ENCODE measurements around the gene RUNX1. TPM values are rescaled to one million over a fixed set of nuclear protein-coding genes. Genes with fewer than 3 reads are reported as not detected.

Gene RUNX1
- total RNA-seq, 1 donor from 2014 or later: 0.47 TPM

GRCh38 chr21:34852448-34852847 lies 196.7 kb downstream of the RUNX1 start:
- Mint-ChIP-seq H3K9me3 (ENCODE audit: unreplicated experiment) (no peaks in the 10 kb centered on the region), H3K4me1 (ENCODE audit: low read depth, unreplicated experiment) (no peaks in the 10 kb centered on the region), H3K27me3 (ENCODE audit: unreplicated experiment) (no peaks in the 10 kb centered on the region), H3K27ac (ENCODE audit: unreplicated experiment) (no peak overlapping the region), H3K4me3 (ENCODE audit: unreplicated experiment) (no peak overlapping the region), H3K36me3 (ENCODE audit: unreplicated experiment) (no peaks in the 10 kb centered on the region)
- DNase-seq: no peak
- TF ChIP-seq CTCF (IDR thresholded peaks at IDR 0.05; ENCODE audit: partially characterized antibody, unreplicated experiment): no peak

- Mint-ChIP-seq H3K27me3 (ENCODE audit: unreplicated experiment) (peaks cover 3% of the 10 kb centered on the region), H3K9me3 (ENCODE audit: unreplicated experiment) (no peaks in the 10 kb centered on the region), H3K4me1 (ENCODE audit: low read depth, unreplicated experiment) (peaks cover 11% of the 10 kb centered on the region), H3K4me3 (ENCODE audit: unreplicated experiment) (no peak overlapping the region), H3K27ac (ENCODE audit: unreplicated experiment) (no peak overlapping the region), H3K36me3 (ENCODE audit: unreplicated experiment) (no peaks in the 10 kb centered on the region)
- TF ChIP-seq CTCF (IDR thresholded peaks at IDR 0.05; ENCODE audit: partially characterized antibody, unreplicated experiment): no peak
- no peak for DNase-seq
Measured at GRCh38 chr21:34850166-34850690, 198.9 kb downstream of the RUNX1 start.

GRCh38 chr21:34846601-34847112 lies 202.4 kb downstream of the RUNX1 start:
- Mint-ChIP-seq H3K36me3 (ENCODE audit: unreplicated experiment) (no peaks in the 10 kb centered on the region), H3K27me3 (ENCODE audit: unreplicated experiment) (peaks cover 3% of the 10 kb centered on the region), H3K9me3 (ENCODE audit: unreplicated experiment) (peaks cover 6% of the 10 kb centered on the region), H3K4me3 (ENCODE audit: unreplicated experiment) (no peak overlapping the region), H3K4me1 (ENCODE audit: low read depth, unreplicated experiment) (peaks cover 19% of the 10 kb centered on the region), H3K27ac (ENCODE audit: unreplicated experiment) (no peak overlapping the region)
- TF ChIP-seq CTCF (IDR thresholded peaks at IDR 0.05; ENCODE audit: partially characterized antibody, unreplicated experiment): no peak
- no peak for DNase-seq

GRCh38 chr21:34845521-34846451 lies 203.3 kb downstream of the RUNX1 start:
- no peak for TF ChIP-seq CTCF (IDR thresholded peaks at IDR 0.05; ENCODE audit: partially characterized antibody, unreplicated experiment)
- H3K27ac Mint-ChIP-seq (ENCODE audit: unreplicated experiment): no peak overlapping the region
- no peaks in the 10 kb centered on the region for H3K36me3 Mint-ChIP-seq (ENCODE audit: unreplicated experiment)
- peaks cover 19% of the 10 kb centered on the region for H3K4me1 Mint-ChIP-seq (ENCODE audit: low read depth, unreplicated experiment)
- peaks cover 5% of the 10 kb centered on the region for H3K27me3 Mint-ChIP-seq (ENCODE audit: unreplicated experiment)
- DNase-seq: no peak
- peaks cover 6% of the 10 kb centered on the region for H3K9me3 Mint-ChIP-seq (ENCODE audit: unreplicated experiment)
- no peak overlapping the region for H3K4me3 Mint-ChIP-seq (ENCODE audit: unreplicated experiment)

- no peak for TF ChIP-seq CTCF (IDR thresholded peaks at IDR 0.05; ENCODE audit: partially characterized antibody, unreplicated experiment)
- no peak for DNase-seq
- peaks cover 19% of the 10 kb centered on the region for H3K4me1 Mint-ChIP-seq (ENCODE audit: low read depth, unreplicated experiment)
- peaks cover 6% of the 10 kb centered on the region for H3K9me3 Mint-ChIP-seq (ENCODE audit: unreplicated experiment)
- no peak overlapping the region for H3K4me3 Mint-ChIP-seq (ENCODE audit: unreplicated experiment)
- peaks cover 5% of the 10 kb centered on the region for H3K27me3 Mint-ChIP-seq (ENCODE audit: unreplicated experiment)
- no peaks in the 10 kb centered on the region for H3K36me3 Mint-ChIP-seq (ENCODE audit: unreplicated experiment)
- no peak overlapping the region for H3K27ac Mint-ChIP-seq (ENCODE audit: unreplicated experiment)
Measured at GRCh38 chr21:34844924-34845238, 204.2 kb downstream of the RUNX1 start.

Data from glutamatergic neuron (in vitro differentiated cells).